ENCODE results near the gene ERG.

Gene ERG

DNA sequence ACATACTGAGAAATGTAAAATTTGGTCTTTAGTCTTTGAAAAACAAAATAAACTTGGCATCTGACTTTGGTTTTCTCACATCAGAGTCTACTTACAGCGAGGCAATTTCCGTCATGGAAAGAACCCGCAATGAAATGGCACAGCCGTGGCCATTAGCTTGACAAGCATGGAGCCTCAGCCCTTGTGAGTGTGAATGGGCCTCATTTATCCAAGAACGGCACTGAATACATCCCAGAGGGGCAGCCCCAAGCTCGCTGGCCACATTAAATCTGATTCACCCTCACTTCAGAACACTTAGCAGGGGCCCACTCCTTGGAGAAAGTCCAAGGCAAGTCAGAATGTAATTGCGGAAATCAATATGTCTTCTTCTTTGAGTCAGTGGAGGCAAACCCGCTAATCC lies 64.8 kb downstream of the ERG start:
- no peak for DNase-seq (ENCODE audit: low spot score)

DNA sequence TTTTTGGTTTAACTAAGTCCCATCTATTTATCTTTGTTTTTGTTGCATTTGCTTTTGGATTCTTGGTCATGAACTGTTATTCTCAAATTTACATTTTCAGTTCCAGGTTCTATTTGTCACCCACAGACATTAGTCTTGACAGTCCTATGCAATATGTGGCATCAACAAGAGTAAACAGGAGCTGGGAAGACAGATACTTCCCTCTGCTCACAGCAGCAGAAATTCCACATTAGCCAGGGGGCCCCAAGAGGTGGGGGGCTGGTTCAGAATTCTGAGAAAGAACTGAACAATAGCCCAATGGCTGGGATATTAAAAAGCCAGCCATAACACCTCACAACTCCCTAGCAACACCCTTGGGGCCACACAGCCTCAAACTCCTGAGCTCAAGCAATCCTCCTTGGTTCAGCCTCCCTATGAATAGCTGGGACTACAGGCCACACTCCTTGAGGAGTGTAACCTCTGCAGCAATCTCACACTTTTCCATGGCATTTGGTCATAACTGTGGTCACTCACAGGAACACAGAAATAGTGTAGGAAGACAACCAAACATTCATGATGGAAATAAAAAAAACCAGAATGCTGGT lies 67.8 kb downstream of the ERG start:
- DNase-seq (ENCODE audit: low spot score): no peak

DNA sequence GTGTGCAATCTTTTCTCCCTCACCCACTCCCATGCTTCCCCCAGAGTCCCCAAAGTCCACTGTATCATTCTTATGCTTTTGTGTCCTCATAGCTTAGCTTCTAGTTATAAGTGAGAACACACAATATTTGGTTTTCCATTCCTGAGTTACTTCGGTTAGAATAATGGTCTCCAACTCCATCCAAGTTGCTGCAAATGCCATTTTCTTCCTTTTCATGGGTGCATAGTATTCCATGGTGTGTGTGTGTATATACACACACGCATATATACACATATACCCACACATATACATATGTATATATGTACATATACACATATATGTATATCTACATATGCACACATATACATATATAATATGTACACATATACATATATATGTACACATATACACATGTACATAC lies 69.3 kb downstream of the ERG start:
- DNase-seq (ENCODE audit: low spot score): no peak

DNA sequence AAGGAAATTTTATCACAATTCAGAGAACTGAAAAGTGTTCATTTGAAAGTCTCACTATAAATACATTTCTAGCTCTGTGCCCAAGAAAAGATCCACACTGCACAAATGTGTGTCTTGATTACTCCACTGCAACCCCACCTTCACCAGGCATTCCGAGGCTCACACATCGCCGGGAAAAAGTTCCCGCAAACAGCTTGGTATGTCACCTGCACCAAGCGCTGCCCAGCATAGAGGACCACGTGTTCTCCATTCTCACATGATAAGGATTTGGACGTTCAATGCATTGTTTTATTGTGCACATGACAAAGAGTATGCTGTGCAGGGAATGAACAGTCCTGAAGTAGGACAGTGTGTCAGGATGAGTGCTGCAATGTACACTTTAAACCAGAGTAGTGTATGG lies 70.1 kb downstream of the ERG start:
- no peak for DNase-seq (ENCODE audit: low spot score)

DNA sequence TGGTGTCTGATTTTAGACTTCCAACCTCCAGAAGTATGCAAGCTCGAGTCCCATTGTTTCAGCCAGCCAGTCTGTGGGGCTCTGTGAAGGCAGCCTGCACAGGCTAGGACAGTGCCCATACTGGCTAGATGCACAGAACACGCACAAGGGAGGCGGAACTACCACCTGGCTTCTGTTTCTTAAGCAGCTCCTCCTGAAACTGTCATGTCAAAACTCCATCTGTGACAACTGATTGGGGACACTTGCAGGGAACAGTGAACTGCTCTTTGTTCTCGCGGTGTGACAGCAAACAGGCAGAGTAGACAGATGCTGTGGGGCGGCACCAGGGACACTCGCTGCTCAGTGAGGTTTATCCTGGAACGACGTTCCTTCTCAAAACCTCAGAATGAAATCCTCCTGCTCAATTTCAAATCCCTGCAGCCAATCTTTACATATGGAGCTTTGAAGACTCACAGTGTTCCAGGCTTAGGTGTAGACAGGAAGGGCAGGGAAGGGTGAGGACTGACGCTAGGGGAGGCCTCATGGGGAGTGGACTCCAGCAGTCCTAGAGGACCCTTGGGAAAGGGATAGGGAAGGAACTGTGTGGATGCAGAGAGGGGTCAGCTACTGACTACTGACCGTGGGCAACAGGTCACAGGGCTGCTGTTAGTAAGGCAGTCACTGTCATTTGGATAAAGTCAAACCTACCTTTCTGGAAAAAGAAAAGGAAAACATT lies 73.8 kb downstream of the ERG start:
- DNase-seq (ENCODE audit: low spot score): no peak

DNA sequence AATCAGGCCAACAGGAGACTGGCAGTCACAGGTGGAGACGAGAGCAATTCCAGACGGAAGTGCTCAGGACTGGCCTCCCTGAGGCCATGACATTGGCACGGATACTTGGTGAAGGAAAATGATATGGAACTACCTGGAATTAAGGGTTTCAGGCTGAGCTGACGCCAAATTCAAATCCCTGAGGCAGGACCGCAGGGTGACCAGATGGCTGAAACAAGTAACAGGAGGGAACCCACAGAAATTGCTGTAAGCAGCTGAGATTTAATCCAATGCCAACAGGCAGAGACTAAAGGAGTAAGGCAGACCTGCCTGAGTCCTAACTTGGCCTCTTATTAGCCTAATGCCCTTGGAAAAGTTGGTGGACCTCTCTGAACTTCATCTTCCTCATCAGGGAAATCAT lies 76.2 kb downstream of the ERG start:
- DNase-seq (ENCODE audit: low spot score): no peak

DNA sequence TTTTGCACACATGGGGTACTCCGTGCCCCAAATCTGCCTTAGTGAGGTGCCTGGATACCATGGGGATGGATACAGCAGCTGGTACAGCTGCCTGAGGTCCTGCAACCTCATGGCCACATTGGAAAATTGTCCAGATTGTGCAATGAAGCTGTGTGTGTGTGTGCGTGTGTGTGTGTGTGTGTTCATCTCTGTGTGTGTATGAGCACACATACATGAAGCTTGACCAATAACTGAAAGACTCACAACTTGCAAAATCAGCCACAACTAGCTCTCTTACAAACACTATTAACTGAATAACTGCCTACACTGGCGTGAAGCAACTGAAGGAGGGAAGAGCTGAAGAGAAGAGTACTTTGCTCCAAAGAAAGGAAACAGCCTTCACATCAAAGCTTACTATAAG lies 78.1 kb downstream of the ERG start:
- DNase-seq (ENCODE audit: low spot score): no peak

DNA sequence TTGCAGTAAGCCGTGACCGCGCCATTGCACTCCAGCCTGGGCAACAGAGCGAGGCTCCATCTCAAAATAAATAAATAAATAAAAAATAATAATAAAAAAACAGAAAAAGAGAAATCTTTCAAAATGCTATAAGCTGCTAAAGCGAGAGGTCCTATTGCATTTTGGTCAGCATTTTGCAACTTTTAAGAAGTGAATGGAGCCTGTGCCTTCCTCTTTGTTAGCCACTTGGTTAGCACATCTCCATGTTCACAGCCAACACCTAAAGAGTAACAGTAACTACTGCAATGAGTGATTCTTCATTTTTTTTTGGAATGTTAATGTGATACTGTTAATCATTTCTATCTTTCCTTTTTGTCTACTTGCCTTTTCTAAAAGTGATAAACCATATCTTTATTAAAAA lies 80.6 kb downstream of the ERG start:
- no peak for DNase-seq (ENCODE audit: low spot score)

DNA sequence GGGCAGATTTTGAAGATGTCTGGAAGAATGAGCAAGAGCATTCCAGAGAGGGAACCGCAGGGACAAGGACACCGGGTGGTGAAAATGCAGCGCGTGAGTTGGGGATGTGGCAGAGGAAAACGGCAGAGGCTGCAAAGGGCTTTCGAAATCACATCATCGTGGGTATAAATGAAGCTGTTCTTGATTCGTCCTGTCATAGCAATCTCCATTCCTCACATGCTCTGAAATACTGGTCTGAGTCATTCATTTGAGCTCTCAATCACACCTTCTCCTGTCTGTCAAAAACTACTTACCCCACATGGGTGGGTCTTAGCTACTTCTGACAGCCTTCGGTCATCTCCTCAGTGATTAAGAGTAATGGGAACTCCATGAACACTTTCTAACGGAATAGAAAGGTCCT lies 81.5 kb downstream of the ERG start:
- no peak for DNase-seq (ENCODE audit: low spot score)

DNA sequence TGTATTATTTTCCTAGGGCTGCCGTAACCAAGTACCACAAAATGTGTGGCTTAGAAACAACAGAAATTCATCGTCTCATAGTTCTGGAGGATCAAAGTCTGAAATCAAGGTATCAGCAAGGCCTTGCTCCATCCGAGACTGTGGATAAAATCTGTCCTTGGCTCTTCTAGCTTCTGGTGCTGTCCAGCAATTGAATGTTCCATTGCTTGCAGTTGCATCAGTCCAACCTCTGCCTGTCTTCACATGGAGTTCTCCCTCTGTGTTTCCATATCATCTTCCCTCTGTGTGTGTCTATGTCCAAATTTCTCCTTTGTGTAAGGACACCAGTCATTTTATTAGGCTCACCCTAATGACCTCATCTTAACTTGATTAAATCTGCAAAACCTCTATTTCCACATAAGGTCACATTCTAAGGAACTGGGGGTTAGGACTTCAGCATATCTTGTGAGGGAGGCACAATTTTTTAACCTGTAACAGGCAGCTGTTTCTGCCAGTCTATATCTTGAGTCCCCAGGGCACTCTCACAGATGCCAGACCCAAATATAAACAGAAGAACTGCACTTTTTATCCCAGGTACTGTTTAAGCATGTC lies 84.2 kb downstream of the ERG start:
- DNase-seq (ENCODE audit: low spot score): no peak

DNA sequence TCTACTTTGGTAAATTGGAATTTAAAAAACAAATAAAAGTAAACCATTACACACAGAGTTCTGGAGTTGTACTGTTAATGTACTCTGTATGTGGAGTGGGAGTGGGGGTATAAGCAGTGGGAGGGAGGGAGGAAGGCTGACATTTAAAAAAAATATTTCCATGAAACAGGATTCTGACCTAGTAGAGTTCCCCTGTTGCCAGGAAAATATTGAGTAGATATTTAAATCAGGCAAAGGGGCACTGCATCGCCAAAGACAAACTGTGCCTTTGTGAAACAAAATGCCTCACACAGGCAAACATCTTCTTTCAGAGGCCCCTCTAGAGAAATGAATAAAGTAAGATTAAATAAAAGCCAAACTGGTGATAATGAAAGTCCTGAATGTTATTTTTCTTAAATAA lies 87.8 kb downstream of the ERG start:
- no peak for DNase-seq (ENCODE audit: low spot score)

DNA sequence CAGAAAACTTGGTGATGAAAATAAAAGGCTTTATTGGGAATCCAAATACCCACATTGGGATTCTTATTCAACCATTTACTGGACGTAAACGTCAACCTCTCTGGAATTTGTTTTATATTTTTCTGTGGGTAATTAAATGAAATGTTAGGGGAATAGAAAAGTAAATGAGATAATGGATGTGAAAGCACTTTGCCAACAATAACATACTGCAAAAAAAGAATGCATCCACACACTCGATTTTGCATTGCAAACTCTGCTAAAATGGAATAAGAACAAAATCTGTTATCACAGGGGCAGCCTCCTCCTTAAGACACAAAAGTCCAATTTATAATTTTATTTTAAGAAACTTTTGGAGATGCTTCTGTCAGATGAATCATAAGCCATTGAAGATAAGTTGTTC lies 88.4 kb downstream of the ERG start:
- DNase-seq (ENCODE audit: low spot score): no peak

DNA sequence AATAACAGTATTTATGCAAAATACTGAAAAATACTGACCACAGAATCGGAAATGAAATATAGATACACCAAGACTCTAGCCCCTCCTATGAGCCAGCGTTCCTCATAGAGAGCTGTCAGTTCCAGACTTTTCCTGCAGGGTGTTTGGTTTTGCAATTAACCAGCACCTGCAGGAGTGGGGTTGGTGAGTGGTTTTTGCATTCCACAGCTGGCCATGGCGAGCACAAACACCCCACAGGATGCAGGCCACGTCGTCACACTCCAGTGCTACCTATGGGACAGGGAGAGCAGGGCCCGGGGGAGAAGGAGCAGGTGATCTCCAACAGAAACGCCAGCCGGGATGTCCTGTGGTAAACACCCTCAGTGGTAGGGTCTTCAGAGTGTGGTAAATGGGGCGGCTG lies 94.1 kb downstream of the ERG start:
- no peak for DNase-seq (ENCODE audit: low spot score)

DNA sequence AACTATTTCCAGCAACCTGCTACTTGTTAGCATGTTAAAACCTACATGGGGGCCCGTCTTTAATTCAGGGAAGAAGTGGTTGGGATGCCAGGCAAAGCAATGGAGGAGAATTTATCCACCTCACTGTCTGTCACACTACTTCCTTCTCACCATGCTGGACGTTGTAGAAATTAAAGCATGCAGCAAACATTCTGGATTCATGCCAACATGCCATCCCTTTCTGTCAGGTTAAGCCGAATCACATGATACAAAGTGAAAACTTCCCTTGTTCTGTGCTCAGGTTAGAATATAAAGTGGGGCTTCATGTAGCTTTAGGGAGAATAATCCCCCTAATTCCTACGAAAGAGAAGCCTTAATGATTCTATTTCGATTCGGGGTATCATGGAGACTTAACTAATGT lies 95.5 kb downstream of the ERG start:
- no peak for DNase-seq (ENCODE audit: low spot score)

DNA sequence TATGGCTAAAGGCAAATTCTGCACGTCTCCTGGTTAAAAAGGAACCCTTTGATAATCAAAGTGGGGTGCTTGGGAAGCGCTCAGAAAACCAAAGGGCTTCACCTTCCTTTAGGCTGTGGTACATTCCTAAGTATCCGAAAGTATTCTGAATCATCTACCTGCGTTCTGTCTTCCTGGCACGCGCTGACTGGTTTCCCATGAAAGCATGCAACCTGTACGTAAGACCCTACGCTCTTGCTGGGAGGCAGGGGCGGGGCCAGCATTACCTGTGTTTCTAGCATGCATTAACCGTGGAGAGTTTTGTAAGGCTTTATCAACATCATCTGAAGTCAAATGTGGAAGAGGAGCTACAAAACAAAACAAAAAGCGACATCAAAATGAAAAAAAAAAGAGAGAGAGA lies 96.0 kb downstream of the ERG start:
- no peak for DNase-seq (ENCODE audit: low spot score)

DNA sequence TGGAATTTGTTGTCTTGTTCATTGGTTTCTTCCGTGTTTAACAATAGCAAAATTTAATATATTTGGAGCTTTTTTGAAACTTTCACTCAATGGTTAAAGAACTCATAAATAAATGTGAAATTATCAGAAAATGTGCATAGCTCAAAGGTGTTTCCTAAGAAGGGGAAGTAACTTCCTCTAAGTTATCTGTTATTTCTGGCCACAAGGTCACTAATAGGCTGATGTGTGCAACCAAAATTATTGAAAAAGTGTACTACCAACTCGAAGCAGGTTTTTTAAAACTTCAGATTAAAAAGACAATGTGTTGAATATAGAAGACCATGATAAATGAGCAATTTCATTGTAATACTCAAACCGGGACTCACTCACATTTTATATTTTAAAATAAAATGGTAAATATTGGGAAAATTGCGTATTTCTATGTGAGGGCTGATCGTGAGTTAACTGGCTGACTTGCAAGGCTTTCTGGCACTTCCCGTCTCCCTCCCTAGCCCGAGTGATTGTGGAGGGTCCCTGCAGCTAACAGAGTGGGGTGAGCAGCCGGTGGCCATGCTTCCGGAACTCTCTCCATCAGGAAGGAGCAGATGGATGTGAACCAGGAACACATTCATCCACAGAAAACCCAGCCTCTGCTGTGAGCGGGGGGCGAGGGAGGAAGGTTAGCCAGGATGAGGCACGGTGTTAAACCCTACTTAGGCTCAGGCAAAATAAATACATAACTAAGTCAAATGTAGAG lies 96.9 kb downstream of the ERG start:
- no peak for DNase-seq (ENCODE audit: low spot score)

DNA sequence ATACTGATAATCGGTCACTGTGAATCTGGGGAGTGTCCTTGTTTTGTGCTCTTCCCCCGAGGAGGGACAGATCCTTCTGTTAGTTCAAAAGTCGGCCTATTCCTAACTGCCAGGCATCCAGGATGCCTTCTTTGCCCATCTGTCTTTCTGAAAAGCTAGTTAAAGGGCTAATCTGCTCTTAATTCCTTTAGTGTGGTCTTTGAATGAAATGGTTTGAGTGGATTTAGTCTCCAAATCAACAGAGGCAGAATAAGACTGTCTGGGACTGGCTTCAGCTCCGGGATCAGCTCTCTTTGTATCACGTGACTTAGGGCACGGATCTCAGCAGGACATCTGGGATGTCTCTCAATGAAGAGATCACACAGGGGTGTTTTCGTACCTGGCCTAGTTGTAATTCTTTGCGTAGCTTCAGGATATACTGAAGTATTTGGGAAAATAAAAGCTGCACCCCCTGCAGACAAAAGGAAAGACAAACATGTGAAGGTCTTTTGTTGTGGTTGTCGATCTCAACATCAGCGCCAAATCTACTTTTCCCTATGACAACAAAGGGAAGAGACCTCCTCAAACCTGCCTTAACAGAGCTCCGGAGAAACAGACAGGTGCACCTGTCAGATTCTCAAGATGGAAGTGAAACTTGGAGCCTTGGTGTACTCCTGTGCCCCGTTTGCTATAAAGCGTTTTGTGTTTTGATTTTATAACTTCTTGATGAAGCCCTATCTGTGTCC lies 97.9 kb downstream of the ERG start:
- no peak for DNase-seq (ENCODE audit: low spot score)

DNA sequence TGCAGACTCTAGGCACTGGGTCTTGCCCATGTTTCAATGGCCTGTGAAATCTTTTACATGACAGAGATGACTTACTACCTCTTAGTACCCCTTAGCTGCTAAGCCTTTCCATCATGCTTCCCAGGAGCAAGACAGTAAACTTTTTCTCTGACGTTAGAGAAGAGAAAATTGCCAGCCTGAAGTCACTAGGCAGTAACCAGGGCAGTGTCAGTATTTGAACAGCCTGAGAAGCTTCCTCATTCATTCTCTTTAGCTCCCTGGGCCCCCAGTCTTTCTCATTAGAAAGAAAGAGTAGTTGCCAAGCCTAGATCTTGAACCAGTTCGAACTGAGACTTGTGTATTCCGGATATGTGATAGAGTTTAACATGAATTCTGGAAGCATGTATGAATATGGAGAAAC lies 99.2 kb downstream of the ERG start:
- no peak for DNase-seq (ENCODE audit: low spot score)

DNA sequence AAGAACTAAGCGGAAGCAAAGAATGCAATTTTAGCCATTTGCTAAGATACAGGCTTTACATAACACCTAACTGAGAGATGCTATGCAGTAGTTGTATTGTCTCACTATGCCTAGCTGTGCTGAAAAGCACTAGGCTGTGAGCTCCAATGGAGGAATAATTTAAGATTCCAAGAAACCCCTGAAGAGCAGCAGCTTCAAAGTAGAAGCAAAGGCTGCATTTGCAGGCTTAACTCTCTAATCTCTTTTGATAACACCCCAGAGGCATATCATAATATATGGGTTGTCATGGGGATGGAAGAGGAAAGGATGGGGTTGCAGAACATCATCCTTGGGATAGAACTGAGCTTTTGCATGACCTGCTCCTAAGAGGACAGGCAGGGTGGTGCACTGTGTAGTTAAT lies 102.0 kb downstream of the ERG start:
- no peak for DNase-seq (ENCODE audit: low spot score)

DNA sequence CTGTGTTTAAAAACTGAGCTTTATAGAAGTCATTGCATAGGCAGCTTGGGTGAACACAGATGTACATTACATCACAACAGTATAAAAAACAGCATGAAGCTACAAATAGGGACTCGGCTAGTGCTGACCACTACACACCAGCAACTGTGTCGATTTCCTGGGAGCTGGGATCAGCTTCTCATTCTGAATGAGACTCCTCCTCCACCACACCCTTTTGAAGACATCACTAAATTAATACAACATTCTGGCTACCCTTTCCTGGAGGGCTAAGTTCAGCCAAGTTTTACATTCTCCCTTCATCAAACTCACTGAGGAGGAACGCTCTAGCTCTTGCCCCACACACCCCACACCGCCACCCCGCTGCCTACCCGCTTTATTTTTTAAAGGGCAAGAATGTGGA lies 102.7 kb downstream of the ERG start:
- DNase-seq (ENCODE audit: low spot score): no peak

DNA sequence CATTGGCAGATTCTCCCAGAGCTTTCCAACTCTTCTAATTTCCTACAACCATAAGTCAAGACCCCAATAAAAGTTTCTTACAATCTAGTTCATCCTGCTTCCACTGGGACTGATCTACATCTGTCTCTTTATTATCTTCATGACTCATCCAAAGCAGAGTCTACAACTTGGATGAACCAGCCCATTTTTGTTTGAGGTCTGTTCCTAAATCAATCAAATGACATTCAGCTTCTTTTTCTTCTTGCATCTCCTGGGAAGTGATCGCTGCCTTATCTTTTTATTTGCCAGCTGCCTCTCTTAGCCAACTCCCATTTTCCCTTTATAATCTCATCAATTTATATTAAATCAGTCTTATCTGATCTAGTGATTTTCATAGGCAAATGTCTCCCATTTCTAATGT lies 105.6 kb downstream of the ERG start:
- no peak for DNase-seq (ENCODE audit: low spot score)

DNA sequence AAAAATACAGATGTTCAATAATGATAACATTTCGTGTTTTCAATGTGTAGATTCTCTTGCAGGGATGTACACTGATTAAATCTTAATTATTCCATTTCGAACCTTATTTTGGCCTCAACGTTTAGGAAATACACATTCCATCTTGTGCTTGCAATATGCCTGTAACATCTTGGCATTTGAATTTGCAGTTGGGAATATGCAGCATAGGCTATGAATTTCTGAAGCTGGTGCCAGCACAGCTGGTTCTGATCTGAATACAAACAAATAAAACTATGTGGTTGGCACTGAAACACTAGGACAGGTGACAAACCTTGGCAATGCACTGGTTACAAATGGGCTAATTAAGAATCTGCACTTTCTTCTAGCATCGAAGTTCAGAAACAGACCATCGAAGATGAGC lies 108.4 kb downstream of the ERG start:
- DNase-seq (ENCODE audit: low spot score): no peak

DNA sequence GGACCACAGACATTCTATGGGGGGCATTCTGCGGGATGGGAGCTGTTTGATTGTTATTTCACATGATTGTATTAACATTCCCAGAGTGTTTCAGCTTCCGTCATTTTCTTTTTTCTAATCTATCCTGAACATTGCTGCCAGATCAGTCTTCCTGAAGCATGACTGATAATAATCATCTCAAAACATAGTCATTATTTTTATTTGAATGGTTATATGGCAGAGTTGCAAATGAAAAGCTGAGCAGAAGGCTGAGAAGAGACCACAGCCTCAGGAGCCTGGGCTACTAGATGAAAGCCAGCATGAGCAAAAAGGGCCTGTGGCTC lies 109.0 kb downstream of the ERG start:
- no peak for DNase-seq (ENCODE audit: low spot score)

Measured in AG20443 (cell line).